ENCODE results near the gene OR13G1. TPM values are rescaled to one million over a fixed set of nuclear protein-coding genes. Genes with fewer than 3 reads are reported as not detected.
A peak's percentile ranks its signal among the peaks of the same experiment; 100 is the strongest.

Gene OR13G1
- total RNA-seq, 1 donor from 2014 or later, result not detected

- H3K36me3 ChIP-seq, result no peaks in the 10 kb centered on the region
- no peaks in the 10 kb centered on the region for H4K20me1 ChIP-seq (ENCODE audit: low read depth)
- DNase-seq (ENCODE audit: low spot score), result no peak
- H3K9ac ChIP-seq, result no peak overlapping the region
- H3K4me1 ChIP-seq, result peaks cover 11% of the 10 kb centered on the region
- peaks cover 20% of the 10 kb centered on the region for H3K9me3 Mint-ChIP-seq
- no peaks in the 10 kb centered on the region for H3K9me3 ChIP-seq (ENCODE audit: low read depth)
- H3K27ac ChIP-seq, result no peak overlapping the region
- peak overlapping the region; percentile 1 for H3K27ac Mint-ChIP-seq
- no peak overlapping the region for H3K4me3 ChIP-seq
- peaks cover 11% of the 10 kb centered on the region for H3K4me1 Mint-ChIP-seq
- peaks cover 15% of the 10 kb centered on the region for H3K27me3 ChIP-seq
- no peaks in the 10 kb centered on the region for H3K36me3 Mint-ChIP-seq
- H3K4me3 Mint-ChIP-seq, result no peak overlapping the region
- no peaks in the 10 kb centered on the region for H3K79me2 ChIP-seq (ENCODE audit: low read depth)
- peaks cover 2% of the 10 kb centered on the region for H3K27me3 Mint-ChIP-seq (ENCODE audit: insufficient read depth, low read depth)
- TF ChIP-seq CTCF (IDR thresholded peaks at IDR 0.05) (no peak), EZH2phosphoT487 (IDR thresholded peaks at IDR 0.05) (no peak), EZH2 (IDR thresholded peaks at IDR 0.05) (no peak)
- no peak overlapping the region for H2AFZ ChIP-seq (replicated peaks)
- peaks cover 9% of the 10 kb centered on the region for H3F3A ChIP-seq (ENCODE audit: low read depth)
- H3K4me2 ChIP-seq, result no peak overlapping the region
These were observed 36.8 kb downstream of the OR13G1 start for GRCh38 chr1:247642742-247643141.

- no peak overlapping the region for H3K9ac ChIP-seq
- DNase-seq (ENCODE audit: low spot score), result peak; percentile 80
- no peaks in the 10 kb centered on the region for H3K36me3 ChIP-seq
- H3K4me1 ChIP-seq, result no peaks in the 10 kb centered on the region
- no peaks in the 10 kb centered on the region for H3K79me2 ChIP-seq (ENCODE audit: low read depth)
- H3K27ac Mint-ChIP-seq, result no peak overlapping the region
- no peaks in the 10 kb centered on the region for H4K20me1 ChIP-seq (ENCODE audit: low read depth)
- no peaks in the 10 kb centered on the region for H3K9me3 ChIP-seq (ENCODE audit: low read depth)
- H3K9me3 Mint-ChIP-seq, result peaks cover 25% of the 10 kb centered on the region
- no peak for TF ChIP-seq EZH2phosphoT487 (IDR thresholded peaks at IDR 0.05)
- no peak for TF ChIP-seq CTCF (IDR thresholded peaks at IDR 0.05)
- TF ChIP-seq EZH2 (IDR thresholded peaks at IDR 0.05), result no peak
- H2AFZ ChIP-seq (replicated peaks), result no peak overlapping the region
- no peak overlapping the region for H3K27ac ChIP-seq
- no peak overlapping the region for H3K4me2 ChIP-seq
- no peak overlapping the region for H3K4me3 Mint-ChIP-seq
- H3K36me3 Mint-ChIP-seq, result no peaks in the 10 kb centered on the region
- H3K27me3 ChIP-seq, result peaks cover 15% of the 10 kb centered on the region
- peaks cover 3% of the 10 kb centered on the region for H3K4me1 Mint-ChIP-seq
- H3K4me3 ChIP-seq, result no peak overlapping the region
- H3F3A ChIP-seq (ENCODE audit: low read depth), result no peaks in the 10 kb centered on the region
- H3K27me3 Mint-ChIP-seq (ENCODE audit: insufficient read depth, low read depth), result peaks cover 6% of the 10 kb centered on the region
These were observed 40.1 kb downstream of the OR13G1 start for GRCh38 chr1:247639381-247639981.

GRCh38 chr1:247638781-247639180, 40.8 kb downstream of the OR13G1 start:
- Histone ChIP-seq H3F3A (ENCODE audit: low read depth) (no peaks in the 10 kb centered on the region), H3K4me3 (no peak overlapping the region), H3K4me1 (no peaks in the 10 kb centered on the region), H3K27me3 (peaks cover 15% of the 10 kb centered on the region), H3K36me3 (no peaks in the 10 kb centered on the region), H3K79me2 (ENCODE audit: low read depth) (no peaks in the 10 kb centered on the region), H3K9me3 (ENCODE audit: low read depth) (no peaks in the 10 kb centered on the region), H3K9ac (no peak overlapping the region), H4K20me1 (ENCODE audit: low read depth) (no peaks in the 10 kb centered on the region), H3K4me2 (no peak overlapping the region), H2AFZ (replicated peaks) (no peak overlapping the region), H3K27ac (no peak overlapping the region)
- Mint-ChIP-seq H3K27ac (no peak overlapping the region), H3K9me3 (peaks cover 22% of the 10 kb centered on the region), H3K4me3 (no peak overlapping the region), H3K27me3 (ENCODE audit: insufficient read depth, low read depth) (peaks cover 6% of the 10 kb centered on the region), H3K36me3 (no peaks in the 10 kb centered on the region), H3K4me1 (peaks cover 3% of the 10 kb centered on the region)
- no peak for TF ChIP-seq EZH2 (IDR thresholded peaks at IDR 0.05)
- TF ChIP-seq EZH2phosphoT487 (IDR thresholded peaks at IDR 0.05), result no peak
- TF ChIP-seq CTCF (IDR thresholded peaks at IDR 0.05), result no peak
- DNase-seq (ENCODE audit: low spot score), result no peak
